GOT3 (cell line): ENCODE results near the gene PLXNC1.
A peak's percentile ranks its signal among the peaks of the same experiment; 100 is the strongest.

ENCODE experiments used
- DNase-seq: peaks from one replicate; lab custom pipeline; 2025; ENCODE audit warnings: mixed read lengths; lab: John Stamatoyannopoulos, UW

PLXNC1 gene

GRCh38 chr12:94239332-94239993, 91.1 kb downstream of the PLXNC1 start:
- no peak for DNase-seq

- no peak for DNase-seq
Measured at GRCh38 chr12:94240171-94240570, 91.8 kb downstream of the PLXNC1 start.

GRCh38 chr12:94242901-94243300, 94.5 kb downstream of the PLXNC1 start:
- DNase-seq = no peak

GRCh38 chr12:94244165-94245133, 96.1 kb downstream of the PLXNC1 start:
- DNase-seq = no peak

GRCh38 chr12:94245631-94246383, 97.4 kb downstream of the PLXNC1 start:
- no peak for DNase-seq

- DNase-seq = no peak
Measured at GRCh38 chr12:94247246-94247645, 98.9 kb downstream of the PLXNC1 start.

- no peak for DNase-seq
Measured at GRCh38 chr12:94248582-94248981, 100.2 kb downstream of the PLXNC1 start.

- DNase-seq = no peak
Measured at GRCh38 chr12:94250130-94250529, 101.8 kb downstream of the PLXNC1 start.

- DNase-seq = no peak
Measured at GRCh38 chr12:94254270-94254669, 105.9 kb downstream of the PLXNC1 start.

- no peak for DNase-seq
Measured at GRCh38 chr12:94255006-94255405, 106.6 kb downstream of the PLXNC1 start.

- no peak for DNase-seq
Measured at GRCh38 chr12:94255428-94255827, 107.1 kb downstream of the PLXNC1 start.

GRCh38 chr12:94258593-94258992, 110.2 kb downstream of the PLXNC1 start:
- no peak for DNase-seq

- no peak for DNase-seq
Measured at GRCh38 chr12:94260017-94260416, 111.6 kb downstream of the PLXNC1 start.

- no peak for DNase-seq
Measured at GRCh38 chr12:94260717-94261116, 112.3 kb downstream of the PLXNC1 start.

GRCh38 chr12:94261119-94261518, 112.7 kb downstream of the PLXNC1 start:
- no peak for DNase-seq

- DNase-seq = no peak
Measured at GRCh38 chr12:94261786-94262185, 113.4 kb downstream of the PLXNC1 start.

- peak; percentile 31 for DNase-seq
Measured at GRCh38 chr12:94262228-94263010, 114.0 kb downstream of the PLXNC1 start.

GRCh38 chr12:94263011-94263811, 114.8 kb downstream of the PLXNC1 start:
- no peak for DNase-seq

- DNase-seq = no peak
Measured at GRCh38 chr12:94263905-94264561, 115.7 kb downstream of the PLXNC1 start.
